B cell (primary cell): ENCODE results near the gene CRYGB.

Source experiments
- EZH2 ChIP-seq: IDR thresholded peaks from 2 replicates; pipeline ENCODE4 v1.6.1; 2012; ENCODE audit warnings: borderline replicate concordance, low read depth, mild to moderate bottlenecking, moderate library complexity, low read length; ENCODE audit not compliant: insufficient read depth, poor library complexity, severe bottlenecking
- TF ChIP-seq, protein P1 (sequence below): fragments of 200-600 bp; IDR thresholded peaks from one replicate; pipeline ENCODE4 v1.8.0; 2022; ENCODE audit warnings: antibody characterized with exemption, mild to moderate bottlenecking

- TF ChIP-seq, protein P1, sequence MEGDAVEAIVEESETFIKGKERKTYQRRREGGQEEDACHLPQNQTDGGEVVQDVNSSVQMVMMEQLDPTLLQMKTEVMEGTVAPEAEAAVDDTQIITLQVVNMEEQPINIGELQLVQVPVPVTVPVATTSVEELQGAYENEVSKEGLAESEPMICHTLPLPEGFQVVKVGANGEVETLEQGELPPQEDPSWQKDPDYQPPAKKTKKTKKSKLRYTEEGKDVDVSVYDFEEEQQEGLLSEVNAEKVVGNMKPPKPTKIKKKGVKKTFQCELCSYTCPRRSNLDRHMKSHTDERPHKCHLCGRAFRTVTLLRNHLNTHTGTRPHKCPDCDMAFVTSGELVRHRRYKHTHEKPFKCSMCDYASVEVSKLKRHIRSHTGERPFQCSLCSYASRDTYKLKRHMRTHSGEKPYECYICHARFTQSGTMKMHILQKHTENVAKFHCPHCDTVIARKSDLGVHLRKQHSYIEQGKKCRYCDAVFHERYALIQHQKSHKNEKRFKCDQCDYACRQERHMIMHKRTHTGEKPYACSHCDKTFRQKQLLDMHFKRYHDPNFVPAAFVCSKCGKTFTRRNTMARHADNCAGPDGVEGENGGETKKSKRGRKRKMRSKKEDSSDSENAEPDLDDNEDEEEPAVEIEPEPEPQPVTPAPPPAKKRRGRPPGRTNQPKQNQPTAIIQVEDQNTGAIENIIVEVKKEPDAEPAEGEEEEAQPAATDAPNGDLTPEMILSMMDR, result no peak
- no peak for TF ChIP-seq EZH2
Observed at GRCh38 chr2:208128136-208128535, 17.8 kb downstream of the CRYGB start.
